SK-N-SH treated with all-trans-retinoic acid at 6 μM for 48 hours (cell line): Measurements from ENCODE around the gene SORCS3.

Source experiments
- ATAC-seq: fragments of 200-7000 bp; cut with Tn5 transposase; 3 replicates; pipeline ENCODE4 v1.9.1; 2020; ENCODE audit warnings: mild to moderate bottlenecking, moderate library complexity
- ARNTL ChIP-seq: fragments of 450-650 bp; formaldehyde crosslinking; IDR thresholded peaks from 2 replicates; pipeline ENCODE4 v1.5.0; 2020; ENCODE audit warnings: low read depth, mild to moderate bottlenecking, moderate library complexity, borderline replicate concordance
- BACH2 ChIP-seq: fragments of 250-450 bp; sonication (Bioruptor Pico); IDR thresholded peaks from 2 replicates; pipeline ENCODE4 v1.9.0; 2021; ENCODE audit warnings: mild to moderate bottlenecking, borderline replicate concordance
- CSDC2 ChIP-seq: fragments of 250-450 bp; sonication (Bioruptor Pico); IDR thresholded peaks from 2 replicates; pipeline ENCODE4 v1.5.0; 2020; ENCODE audit warnings: mild to moderate bottlenecking, moderate library complexity
- CSRNP3 ChIP-seq: fragments of 250-450 bp; sonication (Bioruptor Pico); IDR thresholded peaks from 2 replicates; pipeline ENCODE4 v1.5.1; 2021; ENCODE audit warnings: mild to moderate bottlenecking, moderate library complexity
- ESRRG ChIP-seq: fragments of 250-450 bp; sonication (Bioruptor Pico); IDR thresholded peaks from 2 replicates; pipeline ENCODE4 v1.6.1; 2021; ENCODE audit warnings: mild to moderate bottlenecking
- GLIS3 ChIP-seq: fragments of 250-450 bp; sonication (Bioruptor Pico); IDR thresholded peaks from 2 replicates; pipeline ENCODE4 v1.5.0; 2020; ENCODE audit warnings: mild to moderate bottlenecking, moderate library complexity
- ISL1 ChIP-seq: fragments of 250-450 bp; sonication (Bioruptor Pico); IDR thresholded peaks from 2 replicates; pipeline ENCODE4 v2.1.2; 2022; ENCODE audit warnings: mild to moderate bottlenecking, moderate library complexity
- OSR1 ChIP-seq: fragments of 250-450 bp; sonication (Bioruptor Pico); IDR thresholded peaks from 2 replicates; pipeline ENCODE4 v1.8.0; 2022; ENCODE audit warnings: moderate library complexity, mild to moderate bottlenecking, inconsistent platforms
- POU6F1 ChIP-seq: fragments of 250-450 bp; sonication (Bioruptor Pico); IDR thresholded peaks from 2 replicates; pipeline ENCODE4 v1.8.0; 2021; ENCODE audit warnings: low read depth, mild to moderate bottlenecking, moderate library complexity, borderline replicate concordance
- PPARA ChIP-seq: fragments of 250-450 bp; sonication (Bioruptor Pico); IDR thresholded peaks from 2 replicates; pipeline ENCODE4 v1.5.0; 2020; ENCODE audit warnings: mild to moderate bottlenecking, borderline replicate concordance
- RARB ChIP-seq: fragments of 250-450 bp; sonication (Bioruptor Pico); IDR thresholded peaks from 2 replicates; pipeline ENCODE4 v1.8.0; 2021; ENCODE audit warnings: mild to moderate bottlenecking, moderate library complexity
- SNAI2 ChIP-seq: fragments of 250-450 bp; sonication (Bioruptor Pico); IDR thresholded peaks from 2 replicates; pipeline ENCODE4 v1.5.0; 2020; ENCODE audit warnings: mild to moderate bottlenecking, moderate library complexity
- TCF4 ChIP-seq: fragments of 250-450 bp; sonication (Bioruptor Pico); IDR thresholded peaks from 2 replicates; pipeline ENCODE4 v1.8.0; 2021; ENCODE audit warnings: mild to moderate bottlenecking, moderate library complexity, borderline replicate concordance
- TOX ChIP-seq: fragments of 250-450 bp; sonication (Bioruptor Pico); IDR thresholded peaks from 2 replicates; pipeline ENCODE4 v1.8.0; 2021; ENCODE audit warnings: mild to moderate bottlenecking, moderate library complexity, borderline replicate concordance
- ZC3H10 ChIP-seq: fragments of 250-450 bp; sonication (Bioruptor Pico); IDR thresholded peaks from 2 replicates; pipeline ENCODE4 v1.5.1; 2021; ENCODE audit warnings: mild to moderate bottlenecking, moderate library complexity
- ZFP3 ChIP-seq: fragments of 250-450 bp; sonication (Bioruptor Pico); IDR thresholded peaks from 2 replicates; pipeline ENCODE4 v1.5.0; 2020; ENCODE audit warnings: mild to moderate bottlenecking, moderate library complexity
- ZFP30 ChIP-seq: fragments of 450-650 bp; formaldehyde crosslinking; IDR thresholded peaks from 2 replicates; pipeline ENCODE4 v1.5.0; 2022; ENCODE audit warnings: mild to moderate bottlenecking, moderate library complexity
- ZNF565 ChIP-seq: fragments of 450-650 bp; formaldehyde crosslinking; conservative IDR thresholded peaks from 2 replicates; pipeline ENCODE4 v1.5.0; 2020; ENCODE audit warnings: low read depth, mild to moderate bottlenecking, moderate library complexity
- ZNF70 ChIP-seq: fragments of 450-650 bp; formaldehyde crosslinking; IDR thresholded peaks from 2 replicates; pipeline ENCODE4 v1.5.0; 2020; ENCODE audit warnings: mild to moderate bottlenecking, moderate library complexity
- ZNF8 ChIP-seq: fragments of 450-650 bp; formaldehyde crosslinking; IDR thresholded peaks from 2 replicates; pipeline ENCODE4 v1.5.0; 2020; ENCODE audit warnings: mild to moderate bottlenecking, moderate library complexity
- TF ChIP-seq, protein P1 (sequence below): fragments of 250-450 bp; sonication (Bioruptor Pico); IDR thresholded peaks from 2 replicates; pipeline ENCODE4 v1.5.1; 2020; ENCODE audit warnings: low read depth, mild to moderate bottlenecking, moderate library complexity
- TF ChIP-seq, protein P2 (sequence below): fragments of 250-450 bp; sonication (Bioruptor Pico); IDR thresholded peaks from 2 replicates; pipeline ENCODE4 v1.5.0; 2020; ENCODE audit warnings: mild to moderate bottlenecking, moderate library complexity
- TF ChIP-seq, protein P3 (sequence below): fragments of 250-450 bp; sonication (Bioruptor Pico); IDR thresholded peaks from 2 replicates; pipeline ENCODE4 v1.8.0; 2020; ENCODE audit warnings: mild to moderate bottlenecking, moderate library complexity, borderline replicate concordance

Gene SORCS3

DNA sequence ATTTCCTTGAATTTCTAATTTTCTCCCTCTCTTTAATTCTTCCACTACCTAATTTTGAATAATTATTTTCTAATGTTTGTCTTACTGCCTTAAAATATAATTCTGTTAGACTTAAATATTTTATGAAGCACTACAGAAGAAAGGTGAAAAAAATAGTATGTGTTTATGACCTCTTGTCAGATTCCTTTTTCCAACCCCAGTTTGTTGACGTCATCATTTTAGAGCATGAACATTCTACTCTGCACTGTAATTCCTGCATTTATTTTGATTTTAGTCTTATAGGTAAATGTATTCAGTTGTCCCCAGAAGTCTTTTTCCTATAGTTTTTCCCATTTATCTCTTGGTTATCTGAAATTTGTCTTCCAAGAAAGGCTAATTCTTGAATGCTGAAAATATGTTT, 468.1 kb downstream of the SORCS3 start (continued):
- TF ChIP-seq TOX (CRISPR knock-in tag) (no peak), PPARA (CRISPR knock-in tag) (no peak)

DNA sequence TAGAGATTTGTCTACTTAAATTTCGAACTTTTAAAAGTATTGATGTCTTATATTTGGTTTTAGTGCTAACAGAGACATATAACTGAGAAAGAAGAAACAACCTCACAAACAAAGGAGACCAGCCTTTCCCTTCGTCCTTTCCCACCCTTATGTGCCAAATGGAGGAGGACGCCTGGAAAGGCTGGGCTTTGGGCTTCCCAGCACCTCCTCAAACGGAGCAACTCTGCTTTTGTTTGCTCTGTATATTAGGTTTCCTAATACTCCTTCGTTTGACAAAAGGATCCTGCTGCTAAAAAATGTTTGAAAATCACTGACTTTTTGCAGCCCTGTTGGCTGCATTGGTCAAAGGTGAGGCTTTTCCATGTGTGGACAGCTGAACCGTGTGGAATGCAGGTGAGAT, 471.8 kb downstream of the SORCS3 start:
- ATAC-seq = no peak
- TF ChIP-seq, protein P1, sequence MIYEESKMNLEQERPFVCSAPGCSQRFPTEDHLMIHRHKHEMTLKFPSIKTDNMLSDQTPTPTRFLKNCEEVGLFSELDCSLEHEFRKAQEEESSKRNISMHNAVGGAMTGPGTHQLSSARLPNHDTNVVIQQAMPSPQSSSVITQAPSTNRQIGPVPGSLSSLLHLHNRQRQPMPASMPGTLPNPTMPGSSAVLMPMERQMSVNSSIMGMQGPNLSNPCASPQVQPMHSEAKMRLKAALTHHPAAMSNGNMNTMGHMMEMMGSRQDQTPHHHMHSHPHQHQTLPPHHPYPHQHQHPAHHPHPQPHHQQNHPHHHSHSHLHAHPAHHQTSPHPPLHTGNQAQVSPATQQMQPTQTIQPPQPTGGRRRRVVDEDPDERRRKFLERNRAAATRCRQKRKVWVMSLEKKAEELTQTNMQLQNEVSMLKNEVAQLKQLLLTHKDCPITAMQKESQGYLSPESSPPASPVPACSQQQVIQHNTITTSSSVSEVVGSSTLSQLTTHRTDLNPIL = no peak
- TF ChIP-seq ZNF565 (no peak), ZNF8 (CRISPR knock-in tag) (no peak), SNAI2 (no peak), ISL1 (CRISPR knock-in tag) (no peak), ESRRG (CRISPR knock-in tag) (no peak), CSDC2 (CRISPR knock-in tag) (no peak)
- TF ChIP-seq, all 23 proteins: peak for 0

- no peak for ATAC-seq
- TF ChIP-seq CSDC2 (CRISPR knock-in tag) (no peak), ZFP3 (CRISPR knock-in tag) (no peak), PPARA (CRISPR knock-in tag) (no peak), ZNF70 (no peak), TOX (CRISPR knock-in tag) (no peak), RARB (no peak), CSRNP3 (CRISPR knock-in tag) (no peak), ZNF565 (no peak)
Measured at GRCh38 chr10:105113666-105114065, 472.6 kb downstream of the SORCS3 start.

- no peak for ATAC-seq
- TF ChIP-seq, protein P2, sequence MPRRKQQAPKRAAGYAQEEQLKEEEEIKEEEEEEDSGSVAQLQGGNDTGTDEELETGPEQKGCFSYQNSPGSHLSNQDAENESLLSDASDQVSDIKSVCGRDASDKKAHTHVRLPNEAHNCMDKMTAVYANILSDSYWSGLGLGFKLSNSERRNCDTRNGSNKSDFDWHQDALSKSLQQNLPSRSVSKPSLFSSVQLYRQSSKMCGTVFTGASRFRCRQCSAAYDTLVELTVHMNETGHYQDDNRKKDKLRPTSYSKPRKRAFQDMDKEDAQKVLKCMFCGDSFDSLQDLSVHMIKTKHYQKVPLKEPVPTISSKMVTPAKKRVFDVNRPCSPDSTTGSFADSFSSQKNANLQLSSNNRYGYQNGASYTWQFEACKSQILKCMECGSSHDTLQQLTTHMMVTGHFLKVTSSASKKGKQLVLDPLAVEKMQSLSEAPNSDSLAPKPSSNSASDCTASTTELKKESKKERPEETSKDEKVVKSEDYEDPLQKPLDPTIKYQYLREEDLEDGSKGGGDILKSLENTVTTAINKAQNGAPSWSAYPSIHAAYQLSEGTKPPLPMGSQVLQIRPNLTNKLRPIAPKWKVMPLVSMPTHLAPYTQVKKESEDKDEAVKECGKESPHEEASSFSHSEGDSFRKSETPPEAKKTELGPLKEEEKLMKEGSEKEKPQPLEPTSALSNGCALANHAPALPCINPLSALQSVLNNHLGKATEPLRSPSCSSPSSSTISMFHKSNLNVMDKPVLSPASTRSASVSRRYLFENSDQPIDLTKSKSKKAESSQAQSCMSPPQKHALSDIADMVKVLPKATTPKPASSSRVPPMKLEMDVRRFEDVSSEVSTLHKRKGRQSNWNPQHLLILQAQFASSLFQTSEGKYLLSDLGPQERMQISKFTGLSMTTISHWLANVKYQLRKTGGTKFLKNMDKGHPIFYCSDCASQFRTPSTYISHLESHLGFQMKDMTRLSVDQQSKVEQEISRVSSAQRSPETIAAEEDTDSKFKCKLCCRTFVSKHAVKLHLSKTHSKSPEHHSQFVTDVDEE (CRISPR knock-in tag) = no peak
- TF ChIP-seq RARB (no peak), PPARA (CRISPR knock-in tag) (no peak), CSRNP3 (CRISPR knock-in tag) (no peak), ISL1 (CRISPR knock-in tag) (no peak), ARNTL (CRISPR knock-in tag) (no peak), OSR1 (CRISPR knock-in tag) (no peak), GLIS3 (CRISPR knock-in tag) (no peak), BACH2 (CRISPR knock-in tag) (no peak), SNAI2 (no peak), ESRRG (CRISPR knock-in tag) (no peak), ZFP3 (CRISPR knock-in tag) (no peak), TCF4 (CRISPR knock-in tag) (no peak), ZFP30 (CRISPR knock-in tag) (no peak), ZNF8 (CRISPR knock-in tag) (no peak), ZC3H10 (CRISPR knock-in tag) (no peak), ZNF565 (no peak), POU6F1 (CRISPR knock-in tag) (no peak)
- TF ChIP-seq, protein P3, sequence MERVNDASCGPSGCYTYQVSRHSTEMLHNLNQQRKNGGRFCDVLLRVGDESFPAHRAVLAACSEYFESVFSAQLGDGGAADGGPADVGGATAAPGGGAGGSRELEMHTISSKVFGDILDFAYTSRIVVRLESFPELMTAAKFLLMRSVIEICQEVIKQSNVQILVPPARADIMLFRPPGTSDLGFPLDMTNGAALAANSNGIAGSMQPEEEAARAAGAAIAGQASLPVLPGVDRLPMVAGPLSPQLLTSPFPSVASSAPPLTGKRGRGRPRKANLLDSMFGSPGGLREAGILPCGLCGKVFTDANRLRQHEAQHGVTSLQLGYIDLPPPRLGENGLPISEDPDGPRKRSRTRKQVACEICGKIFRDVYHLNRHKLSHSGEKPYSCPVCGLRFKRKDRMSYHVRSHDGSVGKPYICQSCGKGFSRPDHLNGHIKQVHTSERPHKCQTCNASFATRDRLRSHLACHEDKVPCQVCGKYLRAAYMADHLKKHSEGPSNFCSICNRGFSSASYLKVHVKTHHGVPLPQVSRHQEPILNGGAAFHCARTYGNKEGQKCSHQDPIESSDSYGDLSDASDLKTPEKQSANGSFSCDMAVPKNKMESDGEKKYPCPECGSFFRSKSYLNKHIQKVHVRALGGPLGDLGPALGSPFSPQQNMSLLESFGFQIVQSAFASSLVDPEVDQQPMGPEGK (CRISPR knock-in tag) = no peak
Measured at GRCh38 chr10:105121743-105122142, 480.7 kb downstream of the SORCS3 start.
